GM12878 (cell line): ENCODE data around the gene P4HA3. TPM values are rescaled to one million over a fixed set of nuclear protein-coding genes. Genes with fewer than 3 reads are reported as not detected.

Experiments
- ATAC-seq: fragments of 200-7000 bp; cut with Tn5 transposase; 3 replicates; pipeline ENCODE4 v1.9.1; 2020; ENCODE audit warnings: mild to moderate bottlenecking, moderate library complexity
- BruUV-seq: library from RNA; stranded (reverse); fragments of 400-500 nt; replicated peaks from 2 replicates; lab custom pipeline; 2021; lab: Mats Ljungman, UMichigan
- CTCF ChIA-PET: fragments of 300-600 bp; sonication (Branson Sonifier 250); formaldehyde crosslinking; extraction: SDS; loops from one replicate; lab custom pipeline; 2021; ENCODE audit warnings: inconsistent platforms; lab: Yijun Ruan, JAX
- POLR2A ChIA-PET: fragments of 350-600 bp; formaldehyde crosslinking; extraction: SDS; loops from one replicate; lab custom pipeline; 2021; ENCODE audit warnings: inconsistent platforms; lab: Charles Lee
- RAD21 ChIA-PET: fragments of 300-600 bp; sonication (Branson Sonifier 250); formaldehyde crosslinking; loops from one replicate; lab custom pipeline; 2023; ENCODE audit warnings: antibody characterized with exemption; ENCODE audit not compliant: unreplicated experiment; lab: Charles Lee
- SMC1A ChIA-PET: fragments of 300-600 bp; sonication (Branson Sonifier 250); formaldehyde crosslinking; loops from one replicate; lab custom pipeline; 2023; ENCODE audit not compliant: unreplicated experiment, uncharacterized antibody; lab: Charles Lee
- DNase-seq: peaks from one replicate; pipeline ENCODE4 v3.0.0-alpha.2; 2011; ENCODE audit warnings: low read depth, low spot score
- FAIRE-seq: peaks from 3 replicates; lab custom pipeline; 2011; peaks lifted over from hg19 to GRCh38; lab: Jason Lieb, UNC
- H2AFZ ChIP-seq: 2 replicates; pipeline ENCODE4 v1.6.0; 2011; ENCODE audit warnings: low read depth, low read length, control low read depth; ENCODE audit not compliant: control insufficient read depth
- H3K27ac ChIP-seq: 2 replicates; pipeline ENCODE4 v1.5.1; 2011; ENCODE audit warnings: control low read depth; ENCODE audit not compliant: control insufficient read depth, insufficient read depth
- H3K27me3 ChIP-seq, 2 experiments: replicated peaks in 1 of 2; 2 replicates each; pipeline versions ENCODE4 v1.6.0 to v1.6.1; 2011; ENCODE audit warnings: low read length in 1 of 2; ENCODE audit not compliant: control insufficient read depth in 2 of 2, insufficient read depth in 2 of 2
- H3K36me3 ChIP-seq, 2 experiments: 2 replicates each; pipeline ENCODE4 v1.5.1; 2011; ENCODE audit warnings: low read length in 1 of 2; ENCODE audit not compliant: control insufficient read depth in 2 of 2, insufficient read depth in 2 of 2
- H3K4me1 ChIP-seq: 2 replicates; pipeline ENCODE4 v1.6.1; 2011; ENCODE audit warnings: mild to moderate bottlenecking, low read length, moderate library complexity, mixed read lengths; ENCODE audit not compliant: control insufficient read depth, insufficient read depth
- H3K4me2 ChIP-seq: 2 replicates; pipeline ENCODE4 v1.6.0; 2011; ENCODE audit warnings: control low read depth; ENCODE audit not compliant: control insufficient read depth, insufficient read depth
- H3K4me3 ChIP-seq: fragments of 200-600 bp; sonication (generic); 2 replicates; pipeline ENCODE4 v1.5.1; 2016
- H3K79me2 ChIP-seq: 2 replicates; pipeline ENCODE4 v1.6.0; 2011; ENCODE audit warnings: low read length; ENCODE audit not compliant: control insufficient read depth, insufficient read depth
- H3K9ac ChIP-seq: 2 replicates; pipeline ENCODE4 v1.8.0; 2011; ENCODE audit warnings: low read length, control low read depth, mixed read lengths; ENCODE audit not compliant: control insufficient read depth, insufficient read depth
- H3K9me3 ChIP-seq: replicated peaks from 3 replicates; pipeline ENCODE4 v1.5.1; 2011; ENCODE audit warnings: mild to moderate bottlenecking, low read length; ENCODE audit not compliant: control insufficient read depth, insufficient read depth
- H4K20me1 ChIP-seq: 2 replicates; pipeline ENCODE4 v1.6.0; 2011; ENCODE audit not compliant: control insufficient read depth, insufficient read depth
- BRCA1 ChIP-seq: IDR thresholded peaks from 2 replicates; pipeline ENCODE4 v1.6.1; 2011; ENCODE audit warnings: low read depth, low read length, improper control_type of control experiment
- FOXK2 ChIP-seq: fragments of 450-650 bp; IDR thresholded peaks from 2 replicates; pipeline ENCODE4 v1.6.1; 2017; ENCODE audit warnings: mild to moderate bottlenecking, moderate library complexity
- MEF2B ChIP-seq: fragments of 450-650 bp; IDR thresholded peaks from 2 replicates; pipeline ENCODE4 v1.6.1; 2018; ENCODE audit warnings: mild to moderate bottlenecking, moderate library complexity; ENCODE audit not compliant: partially characterized antibody, poor library complexity, severe bottlenecking
- NFYA ChIP-seq: IDR thresholded peaks from 2 replicates; pipeline ENCODE4 v1.6.1; 2011; ENCODE audit warnings: low read depth, mild to moderate bottlenecking, low read length, improper control_type of control experiment, borderline replicate concordance
- PAX5 ChIP-seq: IDR thresholded peaks from 2 replicates; pipeline ENCODE4 v1.6.1; 2011; ENCODE audit warnings: low read depth, low read length, borderline replicate concordance
- RB1 ChIP-seq: fragments of 450-650 bp; formaldehyde crosslinking; IDR thresholded peaks from 2 replicates; pipeline ENCODE4 v1.6.1; 2017; ENCODE audit warnings: mild to moderate bottlenecking, borderline replicate concordance
- SMARCA5 ChIP-seq: fragments of 450-650 bp; IDR thresholded peaks from 2 replicates; pipeline ENCODE4 v1.6.1; 2017; ENCODE audit warnings: mild to moderate bottlenecking
- ZNF274 ChIP-seq: IDR thresholded peaks from one replicate; pipeline ENCODE4 v1.8.0; 2011; ENCODE audit not compliant: insufficient read length, insufficient read depth
- WGBS: methylation state at CpG from one replicate; pipeline ENCODE4 v1.1.6; 2016; ENCODE audit warnings: low lambda C conversion rate; ENCODE audit not compliant: insufficient replicate concordance, insufficient coverage; ENCODE audit errors: missing lambda C conversion rate; 5-methylcytosine and 5-hydroxymethylcytosine counted together
- in situ Hi-C: fragments of 300-500 bp; cut with MboI; formaldehyde crosslinking; loops from 9 replicates; pipeline ENCODE4 v1.14.3; 2018; ENCODE audit warnings: mixed read lengths
- intact Hi-C: fragments of 100-400 bp; cut with micrococcal nuclease; formaldehyde crosslinking; loops from one replicate; pipeline ENCODE4 v1.14.2; 2022; ENCODE audit not compliant: unreplicated experiment
- polyA plus RNA-seq, 11 experiments: library from polyadenylated mRNA; depleted of rRNA in 4 of 11; unstranded in 6 of 11; stranded (reverse) in 5 of 11; fragments of >200 nt; fragmentation: Nextera tagmentation in 4 of 11; fragmentation: Illumina TruSeq in 1 of 11; extraction: Ambion mirVana in 4 of 11; extraction: Trizol in 1 of 11; gene quantifications; 1 replicate in 1 of 11; 2 replicates in 10 of 11; pipeline versions ENCODE4 v1.2.1 to v1.2.3, GENCODE V29; 2011 to 2016; ENCODE audit warnings: inconsistent platforms in 2 of 11, missing spikeins in 2 of 11, low read depth in 1 of 11
- total RNA-seq, 4 experiments: library from RNA; depleted of rRNA in 3 of 4; stranded (reverse); fragments of >200 nt in 3 of 4; fragmentation: Illumina TruSeq in 1 of 4; extraction: Trizol in 1 of 4; gene quantifications; 2 replicates each; pipeline versions ENCODE4 v1.2.1 to v1.2.3, GENCODE V29; 2013 to 2021
- TF ChIP-seq, protein P1 (sequence below): IDR thresholded peaks from 2 replicates; pipeline ENCODE4 v1.6.1; 2012; ENCODE audit warnings: low read depth, low read length, improper control_type of control experiment
- TF ChIP-seq, protein P2 (sequence below): fragments of 450-650 bp; IDR thresholded peaks from 2 replicates; pipeline ENCODE4 v1.6.1; 2017; ENCODE audit warnings: mild to moderate bottlenecking
- TF ChIP-seq, protein P3 (sequence below): fragments of 450-650 bp; formaldehyde crosslinking; IDR thresholded peaks from 2 replicates; pipeline ENCODE4 v1.5.0; 2022; ENCODE audit warnings: mild to moderate bottlenecking, missing genetic modification characterization
- TF ChIP-seq, protein P4 (sequence below): fragments of 450-650 bp; formaldehyde crosslinking; IDR thresholded peaks from 2 replicates; pipeline ENCODE4 v1.4.0; 2022; ENCODE audit warnings: mild to moderate bottlenecking, moderate library complexity

Gene P4HA3
- total and polyA plus RNA-seq, 10 of the 15 experiments (the other 5 are each of a cell fraction or from before 2014, with no cell fraction given), result 0.08 TPM; not detected in 9

DNA sequence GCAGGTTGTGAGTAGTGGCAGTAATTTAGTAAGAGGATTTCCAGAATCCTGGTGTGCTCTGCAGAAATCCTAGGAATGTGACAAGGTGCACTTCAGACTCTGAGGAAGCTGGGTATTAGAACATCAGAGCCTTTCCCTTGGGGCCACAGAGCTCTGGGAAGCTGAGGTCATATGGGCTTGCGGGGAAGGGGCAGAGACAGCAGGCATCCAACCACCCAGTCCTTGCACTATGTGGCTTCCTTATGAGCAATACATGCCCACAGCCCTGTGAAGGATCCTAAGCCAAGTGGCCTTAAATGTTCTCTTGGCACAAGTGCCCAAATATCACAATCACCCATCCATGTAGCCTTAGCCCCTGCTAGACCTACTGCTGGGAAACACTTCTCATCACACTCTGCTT, 46.2 kb downstream of the P4HA3 start (continued):
- TF ChIP-seq ZNF274 (no peak), SMARCA5 (no peak)
- TF ChIP-seq, protein P1, sequence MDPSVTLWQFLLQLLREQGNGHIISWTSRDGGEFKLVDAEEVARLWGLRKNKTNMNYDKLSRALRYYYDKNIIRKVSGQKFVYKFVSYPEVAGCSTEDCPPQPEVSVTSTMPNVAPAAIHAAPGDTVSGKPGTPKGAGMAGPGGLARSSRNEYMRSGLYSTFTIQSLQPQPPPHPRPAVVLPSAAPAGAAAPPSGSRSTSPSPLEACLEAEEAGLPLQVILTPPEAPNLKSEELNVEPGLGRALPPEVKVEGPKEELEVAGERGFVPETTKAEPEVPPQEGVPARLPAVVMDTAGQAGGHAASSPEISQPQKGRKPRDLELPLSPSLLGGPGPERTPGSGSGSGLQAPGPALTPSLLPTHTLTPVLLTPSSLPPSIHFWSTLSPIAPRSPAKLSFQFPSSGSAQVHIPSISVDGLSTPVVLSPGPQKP, result no peak
- TF ChIP-seq, protein P2, sequence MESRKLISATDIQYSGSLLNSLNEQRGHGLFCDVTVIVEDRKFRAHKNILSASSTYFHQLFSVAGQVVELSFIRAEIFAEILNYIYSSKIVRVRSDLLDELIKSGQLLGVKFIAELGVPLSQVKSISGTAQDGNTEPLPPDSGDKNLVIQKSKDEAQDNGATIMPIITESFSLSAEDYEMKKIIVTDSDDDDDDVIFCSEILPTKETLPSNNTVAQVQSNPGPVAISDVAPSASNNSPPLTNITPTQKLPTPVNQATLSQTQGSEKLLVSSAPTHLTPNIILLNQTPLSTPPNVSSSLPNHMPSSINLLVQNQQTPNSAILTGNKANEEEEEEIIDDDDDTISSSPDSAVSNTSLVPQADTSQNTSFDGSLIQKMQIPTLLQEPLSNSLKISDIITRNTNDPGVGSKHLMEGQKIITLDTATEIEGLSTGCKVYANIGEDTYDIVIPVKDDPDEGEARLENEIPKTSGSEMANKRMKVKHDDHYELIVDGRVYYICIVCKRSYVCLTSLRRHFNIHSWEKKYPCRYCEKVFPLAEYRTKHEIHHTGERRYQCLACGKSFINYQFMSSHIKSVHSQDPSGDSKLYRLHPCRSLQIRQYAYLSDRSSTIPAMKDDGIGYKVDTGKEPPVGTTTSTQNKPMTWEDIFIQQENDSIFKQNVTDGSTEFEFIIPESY, result no peak

DNA sequence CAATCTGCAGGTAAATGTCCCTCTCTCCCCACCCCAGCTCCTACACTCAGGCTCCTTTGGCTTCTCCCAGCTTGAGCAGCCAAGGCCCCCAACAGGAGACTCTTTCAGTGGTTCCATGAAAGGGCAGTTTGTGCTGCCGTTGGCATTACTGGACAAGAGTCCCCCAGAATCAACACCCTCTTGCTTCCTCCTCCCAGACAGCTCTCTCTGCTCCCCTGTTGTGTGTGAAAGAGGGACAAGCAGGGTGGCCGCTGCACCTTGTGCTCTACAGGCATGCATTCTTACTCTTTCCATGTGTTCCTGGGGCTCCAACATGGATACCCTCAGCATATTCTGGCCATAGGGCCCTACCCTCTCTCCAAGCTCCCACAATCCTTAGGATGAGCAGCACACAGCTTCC, 48.7 kb downstream of the P4HA3 start:
- DNase-seq (no peak), ATAC-seq (no peak), FAIRE-seq (no peak)
- intact Hi-C loops, result no loop called here
- Histone ChIP-seq H4K20me1 (no peaks in the 10 kb centered on the region), H3K9ac (no peak overlapping the region), H3K4me2 (no peak overlapping the region), H3K4me1 (no peaks in the 10 kb centered on the region), H3K27ac (no peak overlapping the region), H3K27me3 (no peaks in the 10 kb centered on the region), H3K36me3 (no peaks in the 10 kb centered on the region), H2AFZ (no peak overlapping the region), H3K9me3 (no peaks in the 10 kb centered on the region), H3K4me3 (no peak overlapping the region), H3K79me2 (no peaks in the 10 kb centered on the region)
- 64% methylated on average over 2 of the region's 2 CpGs for WGBS
- BruUV-seq, result no TSS peak
- ChIA-PET SMC1A (no interaction called here), POLR2A (no interaction called here), RAD21 (no interaction called here), CTCF (interaction anchor here (0.9 to 1.1 kb wide), 2 partner anchors 9 to 187 kb away, joined by 3 to 4 read pairs; no protein-coding TSS in a partner anchor)
- in situ Hi-C loops, result no loop called here
- TF ChIP-seq, protein P3, sequence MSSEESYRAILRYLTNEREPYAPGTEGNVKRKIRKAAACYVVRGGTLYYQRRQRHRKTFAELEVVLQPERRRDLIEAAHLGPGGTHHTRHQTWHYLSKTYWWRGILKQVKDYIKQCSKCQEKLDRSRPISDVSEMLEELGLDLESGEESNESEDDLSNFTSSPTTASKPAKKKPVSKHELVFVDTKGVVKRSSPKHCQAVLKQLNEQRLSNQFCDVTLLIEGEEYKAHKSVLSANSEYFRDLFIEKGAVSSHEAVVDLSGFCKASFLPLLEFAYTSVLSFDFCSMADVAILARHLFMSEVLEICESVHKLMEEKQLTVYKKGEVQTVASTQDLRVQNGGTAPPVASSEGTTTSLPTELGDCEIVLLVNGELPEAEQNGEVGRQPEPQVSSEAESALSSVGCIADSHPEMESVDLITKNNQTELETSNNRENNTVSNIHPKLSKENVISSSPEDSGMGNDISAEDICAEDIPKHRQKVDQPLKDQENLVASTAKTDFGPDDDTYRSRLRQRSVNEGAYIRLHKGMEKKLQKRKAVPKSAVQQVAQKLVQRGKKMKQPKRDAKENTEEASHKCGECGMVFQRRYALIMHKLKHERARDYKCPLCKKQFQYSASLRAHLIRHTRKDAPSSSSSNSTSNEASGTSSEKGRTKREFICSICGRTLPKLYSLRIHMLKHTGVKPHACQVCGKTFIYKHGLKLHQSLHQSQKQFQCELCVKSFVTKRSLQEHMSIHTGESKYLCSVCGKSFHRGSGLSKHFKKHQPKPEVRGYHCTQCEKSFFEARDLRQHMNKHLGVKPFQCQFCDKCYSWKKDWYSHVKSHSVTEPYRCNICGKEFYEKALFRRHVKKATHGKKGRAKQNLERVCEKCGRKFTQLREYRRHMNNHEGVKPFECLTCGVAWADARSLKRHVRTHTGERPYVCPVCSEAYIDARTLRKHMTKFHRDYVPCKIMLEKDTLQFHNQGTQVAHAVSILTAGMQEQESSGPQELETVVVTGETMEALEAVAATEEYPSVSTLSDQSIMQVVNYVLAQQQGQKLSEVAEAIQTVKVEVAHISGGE, result no peak
- TF ChIP-seq BRCA1, result no peak
- TF ChIP-seq RB1, result no peak
- no peak for TF ChIP-seq FOXK2
- no peak for TF ChIP-seq PAX5
- TF ChIP-seq, protein P1, result no peak
- TF ChIP-seq, protein P4, sequence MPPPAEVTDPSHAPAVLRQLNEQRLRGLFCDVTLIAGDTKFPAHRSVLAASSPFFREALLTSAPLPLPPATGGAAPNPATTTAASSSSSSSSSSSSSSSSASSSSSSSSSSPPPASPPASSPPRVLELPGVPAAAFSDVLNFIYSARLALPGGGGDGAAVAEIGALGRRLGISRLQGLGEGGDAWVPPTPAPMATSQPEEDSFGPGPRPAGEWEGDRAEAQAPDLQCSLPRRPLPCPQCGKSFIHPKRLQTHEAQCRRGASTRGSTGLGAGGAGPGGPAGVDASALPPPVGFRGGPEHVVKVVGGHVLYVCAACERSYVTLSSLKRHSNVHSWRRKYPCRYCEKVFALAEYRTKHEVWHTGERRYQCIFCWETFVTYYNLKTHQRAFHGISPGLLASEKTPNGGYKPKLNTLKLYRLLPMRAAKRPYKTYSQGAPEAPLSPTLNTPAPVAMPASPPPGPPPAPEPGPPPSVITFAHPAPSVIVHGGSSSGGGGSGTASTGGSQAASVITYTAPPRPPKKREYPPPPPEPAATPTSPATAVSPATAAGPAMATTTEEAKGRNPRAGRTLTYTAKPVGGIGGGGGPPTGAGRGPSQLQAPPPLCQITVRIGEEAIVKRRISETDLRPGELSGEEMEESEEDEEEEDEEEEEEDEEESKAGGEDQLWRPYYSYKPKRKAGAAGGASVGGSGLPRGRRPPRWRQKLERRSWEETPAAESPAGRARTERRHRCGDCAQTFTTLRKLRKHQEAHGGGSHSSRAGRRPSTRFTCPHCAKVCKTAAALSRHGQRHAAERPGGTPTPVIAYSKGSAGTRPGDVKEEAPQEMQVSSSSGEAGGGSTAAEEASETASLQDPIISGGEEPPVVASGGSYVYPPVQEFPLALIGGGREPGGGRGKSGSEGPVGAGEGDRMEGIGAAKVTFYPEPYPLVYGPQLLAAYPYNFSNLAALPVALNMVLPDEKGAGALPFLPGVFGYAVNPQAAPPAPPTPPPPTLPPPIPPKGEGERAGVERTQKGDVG (CRISPR knock-in tag), result no peak
- no peak for TF ChIP-seq MEF2B
- TF ChIP-seq NFYA, result no peak
